ENCODE data around the gene SNRPA1.

SNRPA1 gene

GRCh38 chr15:101237251-101237650 is 57.8 kb downstream of the SNRPA1 start:
- peak; percentile 73 to 75 for DNase-seq

DNA sequence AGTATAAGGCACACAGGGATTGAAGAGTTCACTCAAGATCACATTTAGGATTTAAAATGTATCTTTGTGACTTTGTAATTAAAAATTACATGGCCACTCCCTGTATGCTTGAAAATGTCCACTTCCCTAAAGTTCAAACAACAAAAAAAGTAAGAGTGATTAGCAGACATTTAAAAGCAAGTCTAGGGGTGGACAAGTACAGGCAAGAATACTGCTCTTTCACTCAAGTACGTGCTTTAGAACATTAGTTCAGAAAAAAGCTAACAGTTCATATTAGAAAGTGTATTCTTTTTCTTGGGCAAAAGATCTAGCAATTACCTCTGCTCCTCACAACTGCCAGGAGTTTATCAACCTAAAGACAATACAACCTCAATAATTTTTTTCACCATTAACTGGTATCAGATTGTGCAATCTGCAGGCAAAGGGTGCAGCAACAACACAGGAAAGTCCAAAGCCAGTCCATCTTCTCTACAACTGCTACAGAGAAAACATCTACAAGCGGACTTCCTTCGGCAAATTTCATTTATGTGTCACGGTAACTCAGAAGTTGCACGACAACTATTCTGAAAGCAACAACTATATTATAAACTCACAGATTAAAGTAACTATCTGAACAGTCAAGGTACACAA is 61.3 kb downstream of the SNRPA1 start:
- DNase-seq = no peak

- no peak for DNase-seq
Observed at GRCh38 chr15:101232677-101233076, 62.4 kb downstream of the SNRPA1 start.
